ENCODE results near the gene SUN1.

SUN1 gene

DNA sequence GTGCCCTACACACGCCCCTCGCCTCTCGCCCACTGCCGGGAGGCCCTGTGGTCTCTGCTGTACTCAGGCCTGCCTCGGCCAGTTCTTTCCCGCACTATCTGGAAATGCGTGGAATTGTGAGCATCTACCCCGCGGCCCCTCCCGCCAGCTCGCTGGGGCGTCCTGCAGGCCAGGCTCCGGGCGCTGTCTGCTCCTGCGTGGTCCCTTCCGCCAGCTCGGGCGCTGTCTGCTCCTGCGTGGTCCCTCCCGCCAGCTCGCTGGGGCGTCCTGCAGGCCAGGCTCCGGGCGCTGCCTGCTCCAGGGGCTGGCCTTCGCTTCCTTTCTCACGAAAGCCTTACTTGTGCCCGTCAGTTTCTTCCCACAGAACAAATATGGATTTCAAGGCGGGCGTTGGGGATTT, 59.0 kb downstream of the SUN1 start:
- DNase-seq (ENCODE audit: insufficient read length, low spot score): no peak
- TF ChIP-seq, protein P1, sequence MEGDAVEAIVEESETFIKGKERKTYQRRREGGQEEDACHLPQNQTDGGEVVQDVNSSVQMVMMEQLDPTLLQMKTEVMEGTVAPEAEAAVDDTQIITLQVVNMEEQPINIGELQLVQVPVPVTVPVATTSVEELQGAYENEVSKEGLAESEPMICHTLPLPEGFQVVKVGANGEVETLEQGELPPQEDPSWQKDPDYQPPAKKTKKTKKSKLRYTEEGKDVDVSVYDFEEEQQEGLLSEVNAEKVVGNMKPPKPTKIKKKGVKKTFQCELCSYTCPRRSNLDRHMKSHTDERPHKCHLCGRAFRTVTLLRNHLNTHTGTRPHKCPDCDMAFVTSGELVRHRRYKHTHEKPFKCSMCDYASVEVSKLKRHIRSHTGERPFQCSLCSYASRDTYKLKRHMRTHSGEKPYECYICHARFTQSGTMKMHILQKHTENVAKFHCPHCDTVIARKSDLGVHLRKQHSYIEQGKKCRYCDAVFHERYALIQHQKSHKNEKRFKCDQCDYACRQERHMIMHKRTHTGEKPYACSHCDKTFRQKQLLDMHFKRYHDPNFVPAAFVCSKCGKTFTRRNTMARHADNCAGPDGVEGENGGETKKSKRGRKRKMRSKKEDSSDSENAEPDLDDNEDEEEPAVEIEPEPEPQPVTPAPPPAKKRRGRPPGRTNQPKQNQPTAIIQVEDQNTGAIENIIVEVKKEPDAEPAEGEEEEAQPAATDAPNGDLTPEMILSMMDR (IDR thresholded peaks at IDR 0.05; ENCODE audit: insufficient read depth, missing control alignments): no peak
- no peak for FAIRE-seq

DNA sequence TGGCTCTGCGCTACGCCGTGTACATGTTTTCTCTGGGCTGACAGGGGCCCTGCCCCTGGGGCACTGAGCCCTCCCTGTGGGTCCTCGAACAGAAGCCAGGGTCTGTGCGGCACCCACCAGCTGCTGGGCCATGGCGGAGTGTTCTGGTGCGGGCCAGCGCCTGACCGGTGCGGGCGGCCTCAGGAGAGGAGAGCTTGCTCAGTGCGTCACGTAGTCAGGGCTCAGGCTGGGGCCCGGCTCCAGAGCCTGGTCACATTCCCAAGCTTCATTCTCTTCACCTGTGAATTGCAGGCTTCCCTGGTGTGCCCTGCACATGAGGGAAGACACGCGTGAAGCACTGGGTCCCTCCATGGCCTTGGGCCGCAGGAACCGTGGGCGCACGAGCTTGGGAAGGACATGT, 59.5 kb downstream of the SUN1 start:
- FAIRE-seq (no peak), DNase-seq (ENCODE audit: insufficient read length, low spot score) (no peak)
- TF ChIP-seq, protein P1 (IDR thresholded peaks at IDR 0.05; ENCODE audit: insufficient read depth, missing control alignments): no peak

DNA sequence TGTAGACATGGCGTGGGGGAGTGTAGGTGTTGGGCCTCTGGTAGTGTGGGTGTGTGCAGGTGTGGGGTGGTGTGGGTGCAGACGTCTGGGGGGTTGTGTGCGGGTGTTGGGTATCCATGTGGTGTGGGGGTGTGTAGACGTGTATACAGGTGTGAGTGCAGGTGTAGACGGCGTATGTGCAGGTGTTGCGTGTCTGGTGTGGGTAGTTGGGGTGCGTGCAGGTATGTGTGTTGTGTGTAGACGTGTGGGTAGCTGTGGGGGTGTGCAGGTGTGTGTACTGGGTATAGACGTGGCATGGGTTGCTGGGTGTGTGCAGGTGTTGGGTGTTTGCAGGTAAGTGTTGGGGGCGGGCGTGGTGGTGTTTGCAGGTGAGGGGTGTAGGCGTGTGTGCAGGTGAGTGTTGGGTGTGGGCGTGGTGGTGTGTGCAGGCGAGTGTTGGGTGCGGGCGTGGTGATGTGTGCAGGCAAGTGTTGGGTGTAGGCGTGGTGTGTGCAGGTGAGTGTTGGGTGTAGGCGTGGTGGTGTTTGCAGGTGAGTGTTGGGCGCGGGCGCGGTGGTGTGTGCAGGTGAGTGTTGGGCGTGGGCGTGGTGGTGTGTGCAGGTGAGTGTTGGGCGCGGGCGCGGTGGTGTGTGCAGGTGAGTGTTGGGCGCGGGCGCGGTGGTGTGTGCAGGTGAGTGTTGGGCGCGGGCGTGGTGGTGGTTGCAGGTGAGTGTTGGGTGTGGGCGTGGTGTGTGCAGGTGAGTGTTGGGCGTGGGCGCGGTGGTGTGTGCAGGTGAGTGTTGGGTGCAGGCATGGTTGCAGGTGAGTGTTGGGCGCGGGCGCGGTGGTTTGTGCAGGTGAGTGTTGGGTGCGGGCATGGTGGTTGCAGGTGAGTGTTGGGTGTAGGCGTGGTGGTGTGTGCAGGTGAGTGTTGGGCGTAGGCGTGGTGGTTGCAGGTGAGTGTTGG, 60.6 kb downstream of the SUN1 start:
- no peak for DNase-seq (ENCODE audit: insufficient read length, low spot score)
- FAIRE-seq: no peak
- TF ChIP-seq, protein P1 (IDR thresholded peaks at IDR 0.05; ENCODE audit: insufficient read depth, missing control alignments): no peak

GRCh38 chr7:893686-894085, 61.4 kb downstream of the SUN1 start:
- DNase-seq (ENCODE audit: insufficient read length, low spot score) (no peak), FAIRE-seq (no peak)
- TF ChIP-seq, protein P1 (IDR thresholded peaks at IDR 0.05; ENCODE audit: insufficient read depth, missing control alignments): no peak

DNA sequence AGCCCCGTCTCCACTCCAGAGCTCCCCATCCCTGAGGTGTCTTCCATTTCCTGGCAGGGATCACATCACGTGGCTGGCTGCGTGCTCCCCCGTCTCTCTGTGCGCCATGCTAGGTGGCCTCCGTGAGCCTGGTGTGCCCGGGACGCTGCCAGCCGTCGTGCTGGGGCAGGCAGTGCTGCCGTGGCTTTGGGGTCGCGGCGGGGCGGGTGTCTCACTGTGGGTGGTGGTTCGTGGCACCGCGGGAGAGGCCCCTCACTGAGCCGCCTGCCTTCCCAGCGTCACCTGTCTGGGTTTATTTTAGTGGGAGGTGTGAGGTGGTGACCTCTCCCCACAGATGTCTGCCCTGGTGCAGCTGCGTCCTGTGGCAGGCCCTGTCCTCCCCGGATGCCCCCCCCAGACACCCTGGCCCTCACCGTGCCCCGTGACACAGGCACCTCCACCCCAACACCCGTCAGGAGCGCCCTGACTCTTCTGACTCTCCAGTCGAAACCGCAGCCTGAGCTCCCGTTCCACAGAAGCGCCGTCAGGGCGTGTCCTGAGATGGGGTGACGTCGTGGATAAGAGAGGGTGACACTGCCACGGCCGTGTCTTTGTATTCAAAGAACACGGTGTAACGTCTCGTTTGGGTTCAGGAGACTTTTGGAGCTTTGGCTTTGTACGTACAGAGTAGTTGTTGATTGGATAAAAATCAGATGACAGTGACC, 62.0 kb downstream of the SUN1 start:
- DNase-seq (ENCODE audit: insufficient read length, low spot score): no peak
- FAIRE-seq: no peak
- TF ChIP-seq, protein P1 (IDR thresholded peaks at IDR 0.05; ENCODE audit: insufficient read depth, missing control alignments): no peak

DNA sequence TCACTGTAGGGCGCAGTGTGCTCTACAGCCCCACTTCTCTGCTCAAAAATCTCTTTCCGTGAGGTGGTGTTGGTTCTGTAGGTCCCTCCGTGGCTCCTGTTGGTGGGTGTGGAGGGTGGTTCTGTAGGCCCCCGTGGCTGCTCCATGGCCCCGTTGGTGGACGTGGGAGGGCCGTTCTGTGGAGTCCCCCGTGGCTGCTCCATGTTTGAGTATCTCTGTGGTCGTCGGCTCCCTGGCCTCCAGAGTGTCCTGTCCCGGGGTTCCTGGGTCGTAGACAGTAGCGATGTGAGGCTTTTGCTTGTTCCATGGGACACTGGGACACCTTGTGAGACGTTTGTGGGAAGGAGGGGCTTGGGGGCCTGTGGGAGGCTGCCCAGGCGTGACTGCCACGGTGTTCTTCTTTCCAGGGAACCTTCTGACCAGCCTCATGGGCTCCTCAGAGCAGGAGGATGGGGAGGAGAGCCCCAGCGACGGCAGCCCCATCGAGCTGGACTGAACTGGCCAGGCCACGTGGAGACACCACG, 62.7 kb downstream of the SUN1 start:
- TF ChIP-seq, protein P1 (IDR thresholded peaks at IDR 0.05; ENCODE audit: insufficient read depth, missing control alignments): no peak
- DNase-seq (ENCODE audit: insufficient read length, low spot score) (no peak), FAIRE-seq (no peak)

Measured in D721Med (cell line).